Peyer's patch (tissue), 4 donors: ENCODE data around the gene EFHD1.

Source experiments
- POLR2A ChIP-seq, 2 donors: fragments of 450-650 bp; IDR thresholded peaks; one replicate each; pipeline ENCODE4 v1.5.1; 2017; ENCODE audit warnings: antibody characterized with exemption in 2 of 2, mild to moderate bottlenecking in 2 of 2, moderate library complexity in 2 of 2
- TF ChIP-seq, protein P1 (sequence below), 6 experiments: fragments of 450-650 bp in 4 of 6; fragments of 200-600 bp in 2 of 6; sonication (generic) in 1 of 6; IDR thresholded peaks; one replicate each; pipeline ENCODE4 v1.5.1; 2017 to 2019; ENCODE audit warnings: antibody characterized with exemption in 6 of 6, mild to moderate bottlenecking in 3 of 6, moderate library complexity in 1 of 6

DNA sequence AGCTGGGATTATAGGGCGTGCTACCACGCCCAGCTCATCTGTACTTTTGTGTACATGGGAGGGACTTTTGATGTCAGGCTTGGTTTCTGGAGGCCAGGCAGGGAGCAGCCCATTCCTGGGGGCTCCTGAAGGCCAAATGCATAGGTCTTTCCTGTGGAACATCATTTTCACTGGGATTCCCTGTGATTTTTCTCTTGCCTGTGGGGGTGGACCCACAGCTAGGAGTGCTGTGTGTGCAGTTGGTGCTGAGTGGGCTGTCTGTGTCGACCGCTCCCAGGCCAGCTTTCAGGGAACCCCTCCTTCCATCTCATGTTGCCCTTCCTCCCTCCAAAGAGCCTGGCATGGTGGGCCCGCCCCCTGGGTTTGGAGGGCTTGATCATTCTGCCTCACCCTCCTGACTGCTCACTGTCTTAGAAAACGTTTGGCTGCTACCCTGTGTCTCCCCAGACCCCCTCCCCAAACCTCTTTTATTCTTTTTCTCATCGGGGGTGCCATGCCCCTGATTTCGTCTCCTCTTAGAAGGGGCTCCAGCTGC is 10.5 kb downstream of the EFHD1 start:
- no peak for TF ChIP-seq POLR2A (IDR thresholded peaks at IDR 0.05)
- TF ChIP-seq, protein P1, sequence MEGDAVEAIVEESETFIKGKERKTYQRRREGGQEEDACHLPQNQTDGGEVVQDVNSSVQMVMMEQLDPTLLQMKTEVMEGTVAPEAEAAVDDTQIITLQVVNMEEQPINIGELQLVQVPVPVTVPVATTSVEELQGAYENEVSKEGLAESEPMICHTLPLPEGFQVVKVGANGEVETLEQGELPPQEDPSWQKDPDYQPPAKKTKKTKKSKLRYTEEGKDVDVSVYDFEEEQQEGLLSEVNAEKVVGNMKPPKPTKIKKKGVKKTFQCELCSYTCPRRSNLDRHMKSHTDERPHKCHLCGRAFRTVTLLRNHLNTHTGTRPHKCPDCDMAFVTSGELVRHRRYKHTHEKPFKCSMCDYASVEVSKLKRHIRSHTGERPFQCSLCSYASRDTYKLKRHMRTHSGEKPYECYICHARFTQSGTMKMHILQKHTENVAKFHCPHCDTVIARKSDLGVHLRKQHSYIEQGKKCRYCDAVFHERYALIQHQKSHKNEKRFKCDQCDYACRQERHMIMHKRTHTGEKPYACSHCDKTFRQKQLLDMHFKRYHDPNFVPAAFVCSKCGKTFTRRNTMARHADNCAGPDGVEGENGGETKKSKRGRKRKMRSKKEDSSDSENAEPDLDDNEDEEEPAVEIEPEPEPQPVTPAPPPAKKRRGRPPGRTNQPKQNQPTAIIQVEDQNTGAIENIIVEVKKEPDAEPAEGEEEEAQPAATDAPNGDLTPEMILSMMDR (IDR thresholded peaks at IDR 0.05): no peak
